Measurements from ENCODE around the gene PPP2R5E. TPM values are rescaled to one million over a fixed set of nuclear protein-coding genes. Genes with fewer than 3 reads are reported as not detected.

PPP2R5E gene
- total RNA-seq, 1 experiment from 2014 or later = 47.2 TPM

DNA sequence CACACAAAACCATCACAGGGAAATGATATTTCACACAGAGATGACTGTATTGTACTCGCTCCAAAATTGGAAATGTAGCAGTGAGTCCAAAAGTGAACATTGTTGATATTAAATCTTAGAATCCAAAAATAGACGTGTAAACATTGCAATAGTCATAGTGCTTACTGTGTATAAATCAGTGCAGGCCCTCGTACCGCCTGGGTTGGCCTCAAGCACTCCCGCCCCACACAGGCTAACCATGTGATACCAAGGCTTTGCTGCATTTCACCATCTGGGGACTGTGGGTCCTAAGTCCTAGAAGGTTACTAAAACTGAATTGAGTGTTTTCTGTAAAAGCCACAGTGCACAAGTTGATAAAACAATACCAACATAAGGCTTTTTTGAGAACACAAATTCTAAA lies 107.3 kb downstream of the PPP2R5E start:
- H3K27me3 ChIP-seq (ENCODE audit: control insufficient read depth, insufficient read depth, low read length) = no peaks in the 10 kb centered on the region
- H3K4me3 ChIP-seq (ENCODE audit: low read depth in 2 of 2, low read length in 2 of 2) = no peak overlapping the region
- TF ChIP-seq POLR2AphosphoS5 (IDR thresholded peaks at IDR 0.05; ENCODE audit: low read depth, low read length) (no peak), TCF7L2 (IDR thresholded peaks at IDR 0.05; ENCODE audit: low read depth, low read length) (no peak), SIN3A (IDR thresholded peaks at IDR 0.05; ENCODE audit: borderline replicate concordance, insufficient read depth, low read depth, low read length) (no peak)
- TF ChIP-seq, protein P1, sequence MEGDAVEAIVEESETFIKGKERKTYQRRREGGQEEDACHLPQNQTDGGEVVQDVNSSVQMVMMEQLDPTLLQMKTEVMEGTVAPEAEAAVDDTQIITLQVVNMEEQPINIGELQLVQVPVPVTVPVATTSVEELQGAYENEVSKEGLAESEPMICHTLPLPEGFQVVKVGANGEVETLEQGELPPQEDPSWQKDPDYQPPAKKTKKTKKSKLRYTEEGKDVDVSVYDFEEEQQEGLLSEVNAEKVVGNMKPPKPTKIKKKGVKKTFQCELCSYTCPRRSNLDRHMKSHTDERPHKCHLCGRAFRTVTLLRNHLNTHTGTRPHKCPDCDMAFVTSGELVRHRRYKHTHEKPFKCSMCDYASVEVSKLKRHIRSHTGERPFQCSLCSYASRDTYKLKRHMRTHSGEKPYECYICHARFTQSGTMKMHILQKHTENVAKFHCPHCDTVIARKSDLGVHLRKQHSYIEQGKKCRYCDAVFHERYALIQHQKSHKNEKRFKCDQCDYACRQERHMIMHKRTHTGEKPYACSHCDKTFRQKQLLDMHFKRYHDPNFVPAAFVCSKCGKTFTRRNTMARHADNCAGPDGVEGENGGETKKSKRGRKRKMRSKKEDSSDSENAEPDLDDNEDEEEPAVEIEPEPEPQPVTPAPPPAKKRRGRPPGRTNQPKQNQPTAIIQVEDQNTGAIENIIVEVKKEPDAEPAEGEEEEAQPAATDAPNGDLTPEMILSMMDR (IDR thresholded peaks at IDR 0.05) = no peak
- TF ChIP-seq, protein P2, sequence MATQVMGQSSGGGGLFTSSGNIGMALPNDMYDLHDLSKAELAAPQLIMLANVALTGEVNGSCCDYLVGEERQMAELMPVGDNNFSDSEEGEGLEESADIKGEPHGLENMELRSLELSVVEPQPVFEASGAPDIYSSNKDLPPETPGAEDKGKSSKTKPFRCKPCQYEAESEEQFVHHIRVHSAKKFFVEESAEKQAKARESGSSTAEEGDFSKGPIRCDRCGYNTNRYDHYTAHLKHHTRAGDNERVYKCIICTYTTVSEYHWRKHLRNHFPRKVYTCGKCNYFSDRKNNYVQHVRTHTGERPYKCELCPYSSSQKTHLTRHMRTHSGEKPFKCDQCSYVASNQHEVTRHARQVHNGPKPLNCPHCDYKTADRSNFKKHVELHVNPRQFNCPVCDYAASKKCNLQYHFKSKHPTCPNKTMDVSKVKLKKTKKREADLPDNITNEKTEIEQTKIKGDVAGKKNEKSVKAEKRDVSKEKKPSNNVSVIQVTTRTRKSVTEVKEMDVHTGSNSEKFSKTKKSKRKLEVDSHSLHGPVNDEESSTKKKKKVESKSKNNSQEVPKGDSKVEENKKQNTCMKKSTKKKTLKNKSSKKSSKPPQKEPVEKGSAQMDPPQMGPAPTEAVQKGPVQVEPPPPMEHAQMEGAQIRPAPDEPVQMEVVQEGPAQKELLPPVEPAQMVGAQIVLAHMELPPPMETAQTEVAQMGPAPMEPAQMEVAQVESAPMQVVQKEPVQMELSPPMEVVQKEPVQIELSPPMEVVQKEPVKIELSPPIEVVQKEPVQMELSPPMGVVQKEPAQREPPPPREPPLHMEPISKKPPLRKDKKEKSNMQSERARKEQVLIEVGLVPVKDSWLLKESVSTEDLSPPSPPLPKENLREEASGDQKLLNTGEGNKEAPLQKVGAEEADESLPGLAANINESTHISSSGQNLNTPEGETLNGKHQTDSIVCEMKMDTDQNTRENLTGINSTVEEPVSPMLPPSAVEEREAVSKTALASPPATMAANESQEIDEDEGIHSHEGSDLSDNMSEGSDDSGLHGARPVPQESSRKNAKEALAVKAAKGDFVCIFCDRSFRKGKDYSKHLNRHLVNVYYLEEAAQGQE (IDR thresholded peaks at IDR 0.05; ENCODE audit: insufficient read depth in 1 of 2, low read depth in 2 of 2, low read length in 1 of 2) = no peak
- POLR2A ChIA-PET = no interaction called here
- H3K4me1 ChIP-seq (ENCODE audit: control insufficient read depth, insufficient read depth, low read length) = peaks cover 15% of the 10 kb centered on the region
- no peaks in the 10 kb centered on the region; the same call in 1 of the 2 replicates for H3K36me3 ChIP-seq (ENCODE audit: control insufficient read depth, insufficient read depth, low read length)
- ATAC-seq (no peak), DNase-seq (ENCODE audit: low read depth, low spot score) (no peak)
- H3K9me3 ChIP-seq (ENCODE audit: control insufficient read depth, insufficient read depth, low read depth, low read length) = no peaks in the 10 kb centered on the region
- no peak overlapping the region for H3K27ac ChIP-seq (ENCODE audit: low read length)
- BruUV-seq (replicated peaks) = no TSS peak
- CTCF ChIA-PET = no interaction called here
- in situ Hi-C loops (cut with HindIII; ENCODE audit: low pct_unique_long_range_greater_than_20kb, low sequenced_read_pairs) = no loop called here
- intact Hi-C loops (cut with micrococcal nuclease; ENCODE audit: unreplicated experiment) = no loop called here

DNA sequence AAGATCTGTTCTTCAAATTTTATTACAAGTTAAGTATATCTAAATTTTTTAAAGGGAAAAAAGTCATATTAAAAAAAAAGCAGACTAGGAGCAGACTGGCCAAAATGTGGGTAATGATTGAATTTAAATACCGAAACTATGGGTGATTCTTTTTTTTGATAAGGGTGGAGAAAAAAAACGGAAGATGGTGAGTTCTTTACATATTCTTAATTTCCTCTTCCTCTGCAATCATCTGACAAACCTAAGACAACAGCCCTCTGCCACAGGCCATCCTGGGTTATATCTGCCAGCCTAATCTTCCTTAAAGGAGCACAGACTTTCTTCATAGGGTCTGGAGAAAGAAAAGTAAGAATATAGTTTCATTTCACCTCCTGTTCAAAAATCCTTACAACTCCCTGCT lies 108.0 kb downstream of the PPP2R5E start:
- POLR2A ChIA-PET = no interaction called here
- intact Hi-C loops (cut with micrococcal nuclease; ENCODE audit: unreplicated experiment) = no loop called here
- peaks cover 15% of the 10 kb centered on the region for H3K4me1 ChIP-seq (ENCODE audit: control insufficient read depth, insufficient read depth, low read length)
- TF ChIP-seq SIN3A (IDR thresholded peaks at IDR 0.05; ENCODE audit: borderline replicate concordance, insufficient read depth, low read depth, low read length) (no peak), TCF7L2 (IDR thresholded peaks at IDR 0.05; ENCODE audit: low read depth, low read length) (no peak), POLR2AphosphoS5 (IDR thresholded peaks at IDR 0.05; ENCODE audit: low read depth, low read length) (no peak)
- TF ChIP-seq, protein P1 (IDR thresholded peaks at IDR 0.05) = no peak
- TF ChIP-seq, protein P2 (IDR thresholded peaks at IDR 0.05; ENCODE audit: insufficient read depth in 1 of 2, low read depth in 2 of 2, low read length in 1 of 2) = no peak
- no peak overlapping the region for H3K27ac ChIP-seq (ENCODE audit: low read length)
- in situ Hi-C loops (cut with HindIII; ENCODE audit: low pct_unique_long_range_greater_than_20kb, low sequenced_read_pairs) = no loop called here
- no peaks in the 10 kb centered on the region for H3K9me3 ChIP-seq (ENCODE audit: control insufficient read depth, insufficient read depth, low read depth, low read length)
- no peak overlapping the region for H3K4me3 ChIP-seq (ENCODE audit: low read depth in 2 of 2, low read length in 2 of 2)
- no peaks in the 10 kb centered on the region for H3K27me3 ChIP-seq (ENCODE audit: control insufficient read depth, insufficient read depth, low read length)
- DNase-seq (ENCODE audit: low read depth, low spot score) (no peak), ATAC-seq (no peak)
- CTCF ChIA-PET = no interaction called here
- H3K36me3 ChIP-seq (ENCODE audit: control insufficient read depth, insufficient read depth, low read length) = no peaks in the 10 kb centered on the region; the same call in 1 of the 2 replicates
- no TSS peak for BruUV-seq (replicated peaks)
